ENCODE data around the gene CREB3L1. TPM values are rescaled to one million over a fixed set of nuclear protein-coding genes. Genes with fewer than 3 reads are reported as not detected.

CREB3L1 gene
- total and polyA plus RNA-seq, 2 donors from 2014 or later, result 2.5 to 7.3 TPM

DNA sequence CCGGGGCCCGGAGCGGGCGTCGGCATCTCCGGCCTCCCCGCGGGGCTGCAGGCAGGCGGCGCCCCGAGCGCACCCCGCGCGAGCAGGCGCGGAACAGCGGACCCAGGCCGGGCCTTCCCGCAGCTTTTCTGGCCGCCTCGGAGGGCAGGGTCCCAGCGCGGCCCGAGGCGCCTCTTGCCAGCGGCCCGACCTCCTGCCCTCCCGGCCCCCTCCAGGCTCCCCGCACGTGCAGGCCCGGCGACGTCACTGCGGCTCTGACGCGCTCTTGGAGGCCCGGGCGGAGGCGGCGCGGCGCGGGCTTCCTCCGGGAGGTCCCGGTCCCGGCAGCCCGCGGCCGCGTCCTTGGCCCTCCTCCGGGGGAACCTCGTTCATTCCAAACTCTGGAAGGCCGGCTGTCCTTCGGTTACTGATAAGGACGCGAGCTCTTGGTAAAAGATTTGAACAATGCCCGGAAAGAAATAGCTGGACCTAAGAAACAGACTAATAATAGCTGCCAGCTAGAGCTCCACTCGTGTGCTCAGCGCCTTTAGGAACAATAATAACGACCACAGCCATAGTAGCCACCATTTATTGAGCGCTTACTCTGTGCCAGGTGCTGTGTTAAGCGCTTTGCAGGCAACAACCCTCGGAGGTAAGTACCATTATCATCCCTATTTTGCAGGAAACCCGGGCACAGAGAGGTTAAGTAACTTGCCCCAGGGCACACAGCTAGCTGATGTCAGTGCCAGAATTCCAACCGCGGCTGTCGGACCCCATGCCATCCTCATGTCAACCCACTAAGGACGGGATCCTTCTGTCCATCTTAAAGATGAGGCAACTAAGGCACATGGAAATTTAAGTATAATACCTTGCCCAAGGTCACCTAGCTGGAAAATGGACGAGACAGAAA, 39.1 kb upstream of the CREB3L1 start:
- intact Hi-C loops (cut with DNase I), result no loop called here
- Histone ChIP-seq H3K9ac (ENCODE audit: low read length in 3 of 3) (peak overlapping the region in 1 of 3 donors; percentile 12), H3K4me3 (ENCODE audit: low read length in 3 of 3) (peak overlapping the region; percentile 10 to 52 (median 32)), H3K9me3 (ENCODE audit: control insufficient read depth in 2 of 3, insufficient read depth in 1 of 3, low read length in 3 of 3) (no peaks in the 10 kb centered on the region), H3K27me3 (ENCODE audit: control insufficient read depth, insufficient read depth, low read length) (peaks cover 9% of the 10 kb centered on the region), H3K36me3 (ENCODE audit: control insufficient read depth in 2 of 3, insufficient read depth in 3 of 3, low read length in 3 of 3) (no peaks in the 10 kb centered on the region), H3K4me1 (ENCODE audit: control insufficient read depth in 2 of 3, insufficient read depth in 2 of 3, low read depth in 1 of 3, low read length in 3 of 3) (peaks cover 3 to 11% (median 7%) of the 10 kb centered on the region in 3 donors), H3K27ac (ENCODE audit: low read depth in 2 of 2, low read length in 2 of 2) (peak overlapping the region; percentile 22 to 80)
- DNase-seq (peak; percentile 64 to 91 (median 76)), FAIRE-seq (no peak)
- TF ChIP-seq, protein P1, sequence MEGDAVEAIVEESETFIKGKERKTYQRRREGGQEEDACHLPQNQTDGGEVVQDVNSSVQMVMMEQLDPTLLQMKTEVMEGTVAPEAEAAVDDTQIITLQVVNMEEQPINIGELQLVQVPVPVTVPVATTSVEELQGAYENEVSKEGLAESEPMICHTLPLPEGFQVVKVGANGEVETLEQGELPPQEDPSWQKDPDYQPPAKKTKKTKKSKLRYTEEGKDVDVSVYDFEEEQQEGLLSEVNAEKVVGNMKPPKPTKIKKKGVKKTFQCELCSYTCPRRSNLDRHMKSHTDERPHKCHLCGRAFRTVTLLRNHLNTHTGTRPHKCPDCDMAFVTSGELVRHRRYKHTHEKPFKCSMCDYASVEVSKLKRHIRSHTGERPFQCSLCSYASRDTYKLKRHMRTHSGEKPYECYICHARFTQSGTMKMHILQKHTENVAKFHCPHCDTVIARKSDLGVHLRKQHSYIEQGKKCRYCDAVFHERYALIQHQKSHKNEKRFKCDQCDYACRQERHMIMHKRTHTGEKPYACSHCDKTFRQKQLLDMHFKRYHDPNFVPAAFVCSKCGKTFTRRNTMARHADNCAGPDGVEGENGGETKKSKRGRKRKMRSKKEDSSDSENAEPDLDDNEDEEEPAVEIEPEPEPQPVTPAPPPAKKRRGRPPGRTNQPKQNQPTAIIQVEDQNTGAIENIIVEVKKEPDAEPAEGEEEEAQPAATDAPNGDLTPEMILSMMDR (IDR thresholded peaks at IDR 0.05; ENCODE audit: borderline replicate concordance, extremely low read depth, insufficient read depth), result no peak

DNA sequence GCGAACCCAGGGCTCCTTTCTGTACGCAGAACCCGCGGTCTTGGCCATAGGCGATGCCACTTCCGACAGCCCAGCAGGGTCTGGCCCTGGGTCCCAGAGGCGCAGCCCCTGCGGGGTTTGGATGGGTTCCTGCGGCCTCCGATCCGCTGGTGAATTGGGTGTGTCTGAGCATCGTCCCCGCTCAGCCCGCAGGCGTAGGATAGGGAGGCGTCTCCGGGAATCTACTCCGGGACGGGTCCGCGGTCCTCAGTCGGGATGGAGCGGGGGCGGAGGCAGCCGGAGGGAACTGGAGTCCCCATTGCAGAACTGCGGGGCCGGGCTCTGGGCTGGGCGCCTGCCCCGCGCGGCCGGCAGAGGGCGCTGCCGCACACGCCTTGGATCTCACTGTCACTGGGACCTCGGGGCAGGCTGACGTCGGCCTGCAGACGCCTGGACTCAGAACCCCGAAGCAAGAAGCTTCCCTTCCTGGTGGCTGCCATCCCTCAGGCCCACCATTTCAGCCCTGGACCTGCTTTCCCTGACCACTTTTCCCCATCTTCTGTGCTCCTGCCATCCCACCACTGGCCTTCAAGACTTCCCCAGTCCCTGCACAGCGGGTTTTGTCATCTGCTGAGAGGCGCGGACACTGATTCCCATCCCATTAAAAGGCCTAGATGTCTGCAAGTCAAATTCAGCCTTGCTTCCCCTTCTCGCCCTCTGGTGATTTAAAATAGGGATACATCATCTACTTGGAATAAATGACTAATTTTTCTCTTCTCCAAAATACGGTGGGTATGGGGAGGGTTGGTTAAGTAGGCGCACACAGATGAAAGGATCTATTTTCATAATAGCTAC, 38.3 kb upstream of the CREB3L1 start:
- Histone ChIP-seq H3K4me1 (ENCODE audit: control insufficient read depth in 2 of 3, insufficient read depth in 2 of 3, low read depth in 1 of 3, low read length in 3 of 3) (peaks cover 3 to 14% (median 7%) of the 10 kb centered on the region in 3 donors), H3K27me3 (ENCODE audit: control insufficient read depth, insufficient read depth, low read length) (peaks cover 9% of the 10 kb centered on the region), H3K27ac (ENCODE audit: low read depth in 2 of 2, low read length in 2 of 2) (no peak overlapping the region), H3K9ac (ENCODE audit: low read length in 3 of 3) (peak overlapping the region in 1 of 3 donors; percentile 12), H3K4me3 (ENCODE audit: low read length in 3 of 3) (peak overlapping the region in 2 of 3 donors; percentile 10 to 52), H3K36me3 (ENCODE audit: control insufficient read depth in 2 of 3, insufficient read depth in 3 of 3, low read length in 3 of 3) (no peaks in the 10 kb centered on the region), H3K9me3 (ENCODE audit: control insufficient read depth in 2 of 3, insufficient read depth in 1 of 3, low read length in 3 of 3) (no peaks in the 10 kb centered on the region)
- TF ChIP-seq, protein P1 (IDR thresholded peaks at IDR 0.05; ENCODE audit: borderline replicate concordance, extremely low read depth, insufficient read depth), result peak; percentile 97
- no peak for FAIRE-seq
- intact Hi-C loops (cut with DNase I), result no loop called here
- peak; percentile 90 to 95 (median 93) for DNase-seq

DNA sequence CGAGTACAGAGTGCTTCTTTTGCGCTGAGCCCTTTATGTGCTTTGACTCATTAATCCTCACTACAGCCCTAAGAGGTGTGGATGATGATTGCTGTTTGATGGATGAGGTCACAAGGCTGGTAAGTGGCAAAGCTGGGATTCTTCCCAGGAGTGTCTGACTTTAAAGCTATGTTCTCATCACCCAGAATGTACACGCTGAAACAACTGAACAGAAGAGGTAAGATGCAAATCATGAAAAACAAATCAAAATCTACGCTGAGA, 37.7 kb upstream of the CREB3L1 start:
- H3K9ac ChIP-seq (ENCODE audit: low read length in 3 of 3), result no peak overlapping the region
- peaks cover 9% of the 10 kb centered on the region for H3K27me3 ChIP-seq (ENCODE audit: control insufficient read depth, insufficient read depth, low read length)
- H3K9me3 ChIP-seq (ENCODE audit: control insufficient read depth in 2 of 3, insufficient read depth in 1 of 3, low read length in 3 of 3), result no peaks in the 10 kb centered on the region
- no peak for DNase-seq
- intact Hi-C loops (cut with DNase I), result loop anchor here (5.0 kb wide), 1 partner anchor 68 kb away; no protein-coding TSS in a partner anchor
- no peaks in the 10 kb centered on the region for H3K36me3 ChIP-seq (ENCODE audit: control insufficient read depth in 2 of 3, insufficient read depth in 3 of 3, low read length in 3 of 3)
- TF ChIP-seq, protein P1 (IDR thresholded peaks at IDR 0.05; ENCODE audit: borderline replicate concordance, extremely low read depth, insufficient read depth), result no peak
- peaks cover 3 to 14% (median 7%) of the 10 kb centered on the region in 3 donors for H3K4me1 ChIP-seq (ENCODE audit: control insufficient read depth in 2 of 3, insufficient read depth in 2 of 3, low read depth in 1 of 3, low read length in 3 of 3)
- H3K4me3 ChIP-seq (ENCODE audit: low read length in 3 of 3), result no peak overlapping the region
- H3K27ac ChIP-seq (ENCODE audit: low read depth in 2 of 2, low read length in 2 of 2), result no peak overlapping the region
- no peak for FAIRE-seq

Data from kidney (tissue), 14 donors.